Aorta (tissue), 5 donors: ENCODE results near the gene GDPD4. TPM values are rescaled to one million over a fixed set of nuclear protein-coding genes. Genes with fewer than 3 reads are reported as not detected.

Experiments
- ATAC-seq: fragments of 200-7000 bp; cut with Tn5 transposase; one replicate; pipeline ENCODE4 v1.9.1; 2022; ENCODE audit warnings: moderate library complexity; ENCODE audit not compliant: low FRiP score
- DNase-seq, 2 donors: peaks; one replicate each; pipeline ENCODE4 v3.0.0-alpha.2; 2020
- H3K27ac ChIP-seq, 2 donors: one replicate each; pipeline ENCODE4 v1.5.1; 2013; ENCODE audit warnings: low read length in 2 of 2, mild to moderate bottlenecking in 2 of 2, moderate library complexity in 2 of 2, control low read depth in 1 of 2, inconsistent platforms in 1 of 2, low read depth in 1 of 2
- H3K27me3 ChIP-seq, 2 donors: one replicate each; pipeline ENCODE4 v1.6.1; 2013; ENCODE audit warnings: control low read depth in 1 of 2, low read length in 1 of 2, mild to moderate bottlenecking in 1 of 2, moderate library complexity in 1 of 2; ENCODE audit not compliant: insufficient read depth in 2 of 2, control insufficient read depth in 1 of 2
- H3K36me3 ChIP-seq, 2 donors: one replicate each; pipeline ENCODE4 v1.6.1; 2013; ENCODE audit warnings: control low read depth in 1 of 2, low read length in 1 of 2, mild to moderate bottlenecking in 1 of 2; ENCODE audit not compliant: insufficient read depth in 2 of 2, control insufficient read depth in 1 of 2
- H3K4me1 ChIP-seq, 2 donors: one replicate each; pipeline ENCODE4 v1.6.1; 2013; ENCODE audit warnings: low read length in 2 of 2, control low read depth in 1 of 2, mild to moderate bottlenecking in 1 of 2, moderate library complexity in 1 of 2; ENCODE audit not compliant: insufficient read depth in 2 of 2, control insufficient read depth in 1 of 2
- H3K4me3 ChIP-seq, 2 donors: one replicate each; pipeline ENCODE4 v1.5.1; 2013; ENCODE audit warnings: low read length in 2 of 2, control low read depth in 1 of 2, mild to moderate bottlenecking in 1 of 2
- H3K9me3 ChIP-seq: one replicate; pipeline ENCODE4 v1.6.1; 2013; ENCODE audit warnings: mild to moderate bottlenecking, low read length; ENCODE audit not compliant: control insufficient read depth
- WGBS, 2 donors: extraction: QIAGEN DNeasy Blood & Tissue Kit; methylation state at CpG; one replicate each; pipeline ENCODE4 v1.1.7; 2013; 5-methylcytosine and 5-hydroxymethylcytosine counted together
- intact Hi-C, 2 donors: fragments of 100-400 bp; cut with DNase I; formaldehyde crosslinking; loops; one replicate each; pipeline versions ENCODE4 v1.14.2 to v1.15.0; 2022
- polyA plus RNA-seq, 2 donors: library from polyadenylated mRNA; stranded (reverse); fragments of 200-250 nt; gene quantifications; one replicate each; pipeline ENCODE4 v1.2.3, GENCODE V29; 2013
- total RNA-seq, 2 donors: library from RNA; stranded (reverse); fragmentation: NEBNext Ultra II Directional; extraction: Animal tissue kit (Norgen Biotek cat#: 25700); gene quantifications; one replicate each; pipeline ENCODE4 v1.2.1, GENCODE V29; 2021
- donor health status: healthy with polysubstance abuse.
- donor health status: Bipolar disorder and iron deficiency.
- donor health status: DM: no; HTN: no; CAD: no.
- donor health status: DM: no; HTN: no; CAD: no.
- donor health status: DM: yes; HTN: yes; CAD: no.

The GDPD4 gene
- total and polyA plus RNA-seq, 4 donors: not detected

DNA sequence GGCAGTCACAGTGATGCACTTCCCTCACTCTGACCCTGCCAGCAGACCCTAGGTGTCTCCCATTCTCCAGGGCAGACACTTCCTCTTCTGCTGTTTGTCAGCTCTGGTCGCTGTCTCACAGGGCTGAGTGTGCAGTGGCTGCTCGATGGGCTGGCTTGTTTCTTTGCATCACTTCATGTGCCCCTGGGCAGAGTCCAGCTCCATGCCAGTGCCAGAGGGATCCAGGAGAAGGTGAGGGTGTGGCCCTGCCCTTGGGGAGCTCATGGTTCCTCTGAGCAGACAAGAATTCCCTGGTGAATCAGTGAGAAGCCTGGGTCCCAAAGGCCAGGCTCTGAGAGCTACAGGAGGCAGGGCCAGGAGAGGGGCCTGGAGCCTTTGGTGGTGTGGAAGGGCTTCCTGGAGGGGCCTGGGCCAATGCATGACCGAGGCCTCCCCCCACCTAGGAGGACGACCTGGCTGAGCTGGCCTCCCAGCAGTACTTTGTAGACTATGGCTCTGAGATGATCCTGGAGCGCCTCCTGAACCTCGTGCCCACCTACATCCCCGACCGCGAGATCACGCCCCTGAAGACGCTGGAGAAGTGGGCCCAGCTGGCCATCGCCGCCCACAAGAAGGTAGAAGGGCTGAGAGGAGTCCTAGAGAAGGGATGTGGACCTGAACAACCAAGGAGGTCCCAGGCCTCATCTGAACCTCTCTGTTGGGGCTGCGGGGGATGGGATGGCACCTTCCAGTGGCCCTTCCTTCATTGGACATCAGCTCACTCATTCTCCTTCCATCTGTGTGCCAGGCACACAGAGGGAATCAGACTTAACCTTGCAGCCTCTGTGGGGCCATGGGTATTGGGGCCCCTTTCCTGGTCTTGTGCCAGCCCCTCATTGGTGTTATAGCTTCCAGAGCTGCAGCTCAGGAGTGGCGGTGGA is 107.3 kb downstream of the GDPD4 start:
- DNase-seq (peak in 1 of 2 donors; percentile 71), ATAC-seq (no peak)
- H3K9me3 ChIP-seq: no peaks in the 10 kb centered on the region
- H3K4me3 ChIP-seq: no peak overlapping the region
- 92 to 94% methylated on average over 15 of the region's 15 CpGs for WGBS, 2 donors
- intact Hi-C loops: loop anchor here in 1 of 2 donors (5.0 kb wide), 1 partner anchor 353 kb away; no protein-coding TSS in a partner anchor
- no peak overlapping the region for H3K27ac ChIP-seq
- H3K4me1 ChIP-seq: no peaks in the 10 kb centered on the region
- H3K27me3 ChIP-seq: no peaks in the 10 kb centered on the region
- no peaks in the 10 kb centered on the region for H3K36me3 ChIP-seq

DNA sequence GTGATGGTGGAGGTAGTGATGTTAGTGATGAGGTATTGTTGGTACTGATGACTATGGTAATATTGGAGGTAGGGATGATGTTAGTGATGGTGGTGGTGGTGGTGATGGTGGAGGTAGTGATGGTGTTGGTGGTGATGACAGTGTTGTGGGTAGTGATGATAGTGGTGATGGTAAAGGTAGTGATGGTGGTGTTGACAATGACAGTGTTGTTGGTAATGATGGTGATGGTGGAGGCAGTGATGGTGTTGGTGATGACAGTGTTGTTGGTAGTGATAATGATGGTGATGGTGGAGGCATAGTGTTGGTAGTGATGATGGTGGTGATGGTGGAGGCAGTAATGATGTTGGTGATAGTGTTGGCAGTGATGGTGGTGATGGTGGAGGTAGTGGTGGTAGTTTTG is 108.3 kb downstream of the GDPD4 start:
- Histone ChIP-seq H3K4me3 (no peak overlapping the region), H3K4me1 (no peaks in the 10 kb centered on the region), H3K27me3 (no peaks in the 10 kb centered on the region), H3K36me3 (no peaks in the 10 kb centered on the region), H3K9me3 (no peaks in the 10 kb centered on the region), H3K27ac (no peak overlapping the region)
- intact Hi-C loops: loop anchor here in 1 of 2 donors (5.0 kb wide), 1 partner anchor 354 kb away; no protein-coding TSS in a partner anchor
- ATAC-seq (no peak), DNase-seq (no peak)

DNA sequence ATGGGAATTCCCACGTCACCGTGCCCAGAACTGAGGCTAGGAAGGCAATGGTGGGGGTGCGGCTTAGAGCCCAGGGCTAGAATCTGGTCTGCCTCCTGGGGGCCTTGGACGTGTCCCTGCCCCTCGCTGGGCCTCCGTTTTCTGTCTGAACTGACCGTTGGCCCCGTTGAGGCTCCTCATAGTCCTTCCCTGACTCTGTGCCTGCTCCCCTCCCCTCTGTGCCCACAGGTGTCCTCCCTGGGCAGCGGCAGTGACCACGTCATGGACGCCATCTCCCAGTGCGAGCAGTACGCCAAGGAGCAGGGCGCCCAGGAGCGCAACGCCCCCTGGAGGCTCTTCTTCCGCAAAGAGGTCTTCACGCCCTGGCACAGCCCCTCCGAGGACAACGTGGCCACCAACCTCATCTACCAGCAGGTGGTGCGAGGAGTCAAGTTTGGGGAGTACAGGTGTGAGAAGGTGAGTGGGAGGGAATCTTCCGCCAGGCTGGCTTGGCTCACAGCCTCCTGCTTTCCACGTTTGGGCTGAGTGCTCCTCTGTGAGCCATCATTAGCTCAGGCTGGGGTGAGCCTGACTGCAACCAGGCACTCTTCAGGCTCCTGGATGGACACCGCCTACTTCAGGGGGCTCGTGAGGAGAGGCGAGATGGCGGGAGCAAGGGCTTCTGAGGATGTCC is 109.5 kb downstream of the GDPD4 start:
- H3K4me3 ChIP-seq: no peak overlapping the region

GRCh38 chr11:77191429-77191822 is 110.1 kb downstream of the GDPD4 start:
- 73 to 83% methylated on average over 11 of the region's 11 CpGs for WGBS, 2 donors
- no peak for ATAC-seq
- Histone ChIP-seq H3K27ac (no peak overlapping the region), H3K36me3 (no peaks in the 10 kb centered on the region), H3K4me1 (no peaks in the 10 kb centered on the region), H3K9me3 (no peaks in the 10 kb centered on the region), H3K27me3 (no peaks in the 10 kb centered on the region), H3K4me3 (no peak overlapping the region)
- DNase-seq: no peak
- intact Hi-C loops: loop anchor here in 1 of 2 donors (5.0 kb wide), 1 partner anchor 356 kb away; no protein-coding TSS in a partner anchor

More for the DNA sequence above, 109.5 kb downstream of the GDPD4 start:
- ATAC-seq: no peak
- Histone ChIP-seq H3K4me1 (no peaks in the 10 kb centered on the region), H3K27ac (no peak overlapping the region), H3K27me3 (no peaks in the 10 kb centered on the region), H3K9me3 (no peaks in the 10 kb centered on the region), H3K36me3 (no peaks in the 10 kb centered on the region)
- intact Hi-C loops: loop anchor here in 1 of 2 donors (5.0 kb wide), 1 partner anchor 355 kb away; no protein-coding TSS in a partner anchor
- DNase-seq: no peak
- 37 to 44% methylated on average over 27 of the region's 27 CpGs for WGBS, 2 donors

- DNase-seq: no peak
- intact Hi-C loops: loop anchor here in 1 of 2 donors (5.0 kb wide), 1 partner anchor 357 kb away; no protein-coding TSS in a partner anchor
- Histone ChIP-seq H3K27ac (no peak overlapping the region), H3K4me1 (no peaks in the 10 kb centered on the region), H3K4me3 (no peak overlapping the region), H3K36me3 (no peaks in the 10 kb centered on the region), H3K27me3 (no peaks in the 10 kb centered on the region), H3K9me3 (no peaks in the 10 kb centered on the region)
- 91 to 94% methylated on average over 21 of the region's 21 CpGs for WGBS, 2 donors
- no peak for ATAC-seq
Observed at GRCh38 chr11:77190331-77191075, 111.0 kb downstream of the GDPD4 start.

- 95 to 97% methylated on average over 28 of the region's 28 CpGs for WGBS, 2 donors
- H3K4me1 ChIP-seq: no peaks in the 10 kb centered on the region
- H3K4me3 ChIP-seq: no peak overlapping the region
- no peaks in the 10 kb centered on the region for H3K27me3 ChIP-seq
- intact Hi-C loops: loop anchor here (2.0 to 5.0 kb wide), 3 partner anchors 63 to 358 kb away; no protein-coding TSS in a partner anchor
- H3K36me3 ChIP-seq: no peaks in the 10 kb centered on the region
- DNase-seq (no peak), ATAC-seq (no peak)
- H3K27ac ChIP-seq: no peak overlapping the region
- no peaks in the 10 kb centered on the region for H3K9me3 ChIP-seq
Observed at GRCh38 chr11:77189588-77190210, 111.8 kb downstream of the GDPD4 start.

- WGBS, 2 donors: 83 to 90% methylated on average over 18 of the region's 18 CpGs
Observed at GRCh38 chr11:77188633-77189491, 112.6 kb downstream of the GDPD4 start.

More at GRCh38 chr11:77188633-77189491, 112.6 kb downstream of the GDPD4 start:
- ATAC-seq (no peak), DNase-seq (no peak)
- Histone ChIP-seq H3K9me3 (no peaks in the 10 kb centered on the region), H3K27me3 (no peaks in the 10 kb centered on the region), H3K4me1 (no peaks in the 10 kb centered on the region), H3K4me3 (no peak overlapping the region), H3K36me3 (no peaks in the 10 kb centered on the region), H3K27ac (no peak overlapping the region)
- intact Hi-C loops: loop anchor here (1.0 to 2.0 kb wide), 3 partner anchors 62 to 142 kb away; no protein-coding TSS in a partner anchor
